ENCODE results near the gene SLC18B1.

DNA sequence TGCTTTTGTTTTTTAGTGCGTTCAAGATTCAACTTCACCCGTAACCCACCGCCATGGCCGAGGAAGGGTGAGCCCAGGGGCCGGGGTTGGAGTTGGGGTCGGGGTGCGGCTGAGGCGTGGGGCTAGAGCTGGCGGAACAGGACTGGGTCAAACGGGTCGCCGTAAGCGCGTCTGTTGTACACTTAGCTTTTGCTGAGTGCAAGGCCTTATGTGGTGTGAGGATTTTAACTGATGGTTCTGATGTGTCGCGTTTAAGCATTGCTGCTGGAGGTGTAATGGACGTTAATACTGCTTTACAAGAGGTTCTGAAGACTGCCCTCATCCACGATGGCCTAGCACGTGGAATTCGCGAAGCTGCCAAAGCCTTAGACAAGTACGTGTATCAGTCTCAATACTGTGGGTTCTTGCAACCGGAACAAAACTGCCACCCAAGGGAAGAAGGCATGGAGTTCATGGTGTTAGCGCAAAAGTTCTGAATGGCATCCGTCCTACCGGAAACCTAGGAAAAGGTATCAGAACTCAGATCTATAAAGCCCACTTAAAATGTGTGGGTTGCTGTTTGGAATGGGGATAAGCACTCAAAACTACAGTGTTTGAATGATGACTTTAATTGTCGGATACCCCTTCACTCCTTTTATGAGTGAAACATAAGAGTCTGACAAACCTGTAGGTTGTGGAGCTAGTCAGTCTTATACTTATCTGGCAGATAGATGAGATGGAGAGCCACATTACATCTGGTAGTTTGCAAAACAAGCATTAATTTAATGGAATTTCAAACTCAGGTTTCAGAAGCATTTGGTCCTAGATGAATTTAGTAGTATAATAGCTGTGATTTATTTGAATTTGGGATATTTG lies 16.5 kb upstream of the SLC18B1 start:
- TF ChIP-seq, protein P1, sequence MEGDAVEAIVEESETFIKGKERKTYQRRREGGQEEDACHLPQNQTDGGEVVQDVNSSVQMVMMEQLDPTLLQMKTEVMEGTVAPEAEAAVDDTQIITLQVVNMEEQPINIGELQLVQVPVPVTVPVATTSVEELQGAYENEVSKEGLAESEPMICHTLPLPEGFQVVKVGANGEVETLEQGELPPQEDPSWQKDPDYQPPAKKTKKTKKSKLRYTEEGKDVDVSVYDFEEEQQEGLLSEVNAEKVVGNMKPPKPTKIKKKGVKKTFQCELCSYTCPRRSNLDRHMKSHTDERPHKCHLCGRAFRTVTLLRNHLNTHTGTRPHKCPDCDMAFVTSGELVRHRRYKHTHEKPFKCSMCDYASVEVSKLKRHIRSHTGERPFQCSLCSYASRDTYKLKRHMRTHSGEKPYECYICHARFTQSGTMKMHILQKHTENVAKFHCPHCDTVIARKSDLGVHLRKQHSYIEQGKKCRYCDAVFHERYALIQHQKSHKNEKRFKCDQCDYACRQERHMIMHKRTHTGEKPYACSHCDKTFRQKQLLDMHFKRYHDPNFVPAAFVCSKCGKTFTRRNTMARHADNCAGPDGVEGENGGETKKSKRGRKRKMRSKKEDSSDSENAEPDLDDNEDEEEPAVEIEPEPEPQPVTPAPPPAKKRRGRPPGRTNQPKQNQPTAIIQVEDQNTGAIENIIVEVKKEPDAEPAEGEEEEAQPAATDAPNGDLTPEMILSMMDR (IDR thresholded peaks at IDR 0.05 in 8 of 11, conservative IDR thresholded peaks at IDR 0.05 in 3 of 11): no peak
- TF ChIP-seq POLR2A (IDR thresholded peaks at IDR 0.05) (no peak), POLR2AphosphoS5 (IDR thresholded peaks at IDR 0.05) (no peak)

Data from spleen (tissue), 7 donors.